ENCODE data around the gene NMRK1.

- TF ChIP-seq CTCF (IDR thresholded peaks at IDR 0.05) (no peak), EZH2 (IDR thresholded peaks at IDR 0.05) (no peak)
Measured at GRCh38 chr9:75105019-75105540, 17.1 kb upstream of the NMRK1 start.
